ENCODE results near the gene AKT3.

The AKT3 gene

GRCh38 chr1:243568793-243569192 lies 281.2 kb downstream of the AKT3 start:
- TF ChIP-seq CEBPB (IDR thresholded peaks at IDR 0.05) (no peak), MAX (IDR thresholded peaks at IDR 0.05) (no peak), ZBTB7A (IDR thresholded peaks at IDR 0.05; ENCODE audit: low read depth) (no peak), CREB1 (IDR thresholded peaks at IDR 0.05; ENCODE audit: low read depth) (no peak), FOXM1 (IDR thresholded peaks at IDR 0.05; ENCODE audit: borderline replicate concordance, low read depth) (no peak), RAD21 (IDR thresholded peaks at IDR 0.05; ENCODE audit: low read depth) (no peak), NFIC (IDR thresholded peaks at IDR 0.05) (no peak), TAF1 (IDR thresholded peaks at IDR 0.05; ENCODE audit: low read depth) (no peak), USF1 (IDR thresholded peaks at IDR 0.05) (no peak), EP300 (IDR thresholded peaks at IDR 0.05; ENCODE audit: borderline replicate concordance) (no peak), YY1 (IDR thresholded peaks at IDR 0.05; ENCODE audit: low read depth) (no peak), TCF12 (IDR thresholded peaks at IDR 0.05; ENCODE audit: low read depth) (no peak), EGR1 (IDR thresholded peaks at IDR 0.05) (no peak), REST (IDR thresholded peaks at IDR 0.05; ENCODE audit: low read depth) (no peak), TEAD4 (IDR thresholded peaks at IDR 0.05) (no peak)

GRCh38 chr1:243564814-243565213 lies 285.2 kb downstream of the AKT3 start:
- no peak for TF ChIP-seq FOXM1 (IDR thresholded peaks at IDR 0.05; ENCODE audit: borderline replicate concordance, low read depth)
- TF ChIP-seq TAF1 (IDR thresholded peaks at IDR 0.05; ENCODE audit: low read depth) = no peak
- TF ChIP-seq EGR1 (IDR thresholded peaks at IDR 0.05) = no peak
- no peak for TF ChIP-seq MAX (IDR thresholded peaks at IDR 0.05)
- TF ChIP-seq USF1 (IDR thresholded peaks at IDR 0.05) = no peak
- no peak for TF ChIP-seq CREB1 (IDR thresholded peaks at IDR 0.05; ENCODE audit: low read depth)
- no peak for TF ChIP-seq REST (IDR thresholded peaks at IDR 0.05; ENCODE audit: low read depth)
- no peak for TF ChIP-seq CEBPB (IDR thresholded peaks at IDR 0.05)
- no peak for TF ChIP-seq YY1 (IDR thresholded peaks at IDR 0.05; ENCODE audit: low read depth)
- TF ChIP-seq ZBTB7A (IDR thresholded peaks at IDR 0.05; ENCODE audit: low read depth) = no peak
- no peak for TF ChIP-seq EP300 (IDR thresholded peaks at IDR 0.05; ENCODE audit: borderline replicate concordance)
- no peak for TF ChIP-seq RAD21 (IDR thresholded peaks at IDR 0.05; ENCODE audit: low read depth)
- no peak for TF ChIP-seq NFIC (IDR thresholded peaks at IDR 0.05)

- TF ChIP-seq EGR1 (IDR thresholded peaks at IDR 0.05) = no peak
- TF ChIP-seq MAX (IDR thresholded peaks at IDR 0.05) = no peak
- TF ChIP-seq CREB1 (IDR thresholded peaks at IDR 0.05; ENCODE audit: low read depth) = no peak
- TF ChIP-seq YY1 (IDR thresholded peaks at IDR 0.05; ENCODE audit: low read depth) = no peak
- TF ChIP-seq ZBTB7A (IDR thresholded peaks at IDR 0.05; ENCODE audit: low read depth) = no peak
- no peak for TF ChIP-seq NFIC (IDR thresholded peaks at IDR 0.05)
- no peak for TF ChIP-seq CEBPB (IDR thresholded peaks at IDR 0.05)
- no peak for TF ChIP-seq RAD21 (IDR thresholded peaks at IDR 0.05; ENCODE audit: low read depth)
- no peak for TF ChIP-seq TEAD4 (IDR thresholded peaks at IDR 0.05)
- TF ChIP-seq TAF1 (IDR thresholded peaks at IDR 0.05; ENCODE audit: low read depth) = no peak
- TF ChIP-seq EP300 (IDR thresholded peaks at IDR 0.05; ENCODE audit: borderline replicate concordance) = no peak
- no peak for TF ChIP-seq TCF12 (IDR thresholded peaks at IDR 0.05; ENCODE audit: low read depth)
- TF ChIP-seq USF1 (IDR thresholded peaks at IDR 0.05) = no peak
- no peak for TF ChIP-seq FOXM1 (IDR thresholded peaks at IDR 0.05; ENCODE audit: borderline replicate concordance, low read depth)
- TF ChIP-seq REST (IDR thresholded peaks at IDR 0.05; ENCODE audit: low read depth) = no peak
Measured at GRCh38 chr1:243563732-243564131, 286.3 kb downstream of the AKT3 start.

GRCh38 chr1:243562473-243562872 lies 287.6 kb downstream of the AKT3 start:
- TF ChIP-seq CEBPB (IDR thresholded peaks at IDR 0.05) (no peak), USF1 (IDR thresholded peaks at IDR 0.05) (no peak), YY1 (IDR thresholded peaks at IDR 0.05; ENCODE audit: low read depth) (no peak), MAX (IDR thresholded peaks at IDR 0.05) (no peak), REST (IDR thresholded peaks at IDR 0.05; ENCODE audit: low read depth) (no peak)
